Uterus (tissue), 4 donors: ENCODE data around the gene MAP2. TPM values are rescaled to one million over a fixed set of nuclear protein-coding genes. Genes with fewer than 3 reads are reported as not detected.

ENCODE experiments used
- DNase-seq, 2 donors: peaks; one replicate each; pipeline ENCODE4 v3.0.0-alpha.2; 2019 to 2020
- H3K27ac ChIP-seq, 2 donors: fragments of 200-600 bp; sonication (generic); 1 replicate in 1 of 2; 2 replicates in 1 of 2; pipeline ENCODE4 v1.5.1; 2016 to 2018
- H3K27me3 ChIP-seq, 2 donors: fragments of 200-600 bp; sonication (generic); one replicate each; pipeline ENCODE4 v1.5.1; 2018 to 2019; ENCODE audit warnings: control low read depth in 1 of 2
- H3K36me3 ChIP-seq, 2 donors: fragments of 200-600 bp; sonication (generic); one replicate each; pipeline ENCODE4 v1.5.1; 2019; ENCODE audit warnings: control low read depth in 1 of 2
- H3K4me1 ChIP-seq, 2 donors: fragments of 200-600 bp; sonication (generic); one replicate each; pipeline ENCODE4 v1.5.1; 2018 to 2019; ENCODE audit warnings: control low read depth in 1 of 2
- H3K4me3 ChIP-seq, 2 donors: fragments of 200-600 bp; sonication (generic); 1 replicate in 1 of 2; 2 replicates in 1 of 2; pipeline ENCODE4 v1.5.1; 2018 to 2019; ENCODE audit warnings: mild to moderate bottlenecking in 1 of 2
- H3K9me3 ChIP-seq, 2 donors: fragments of 200-600 bp; sonication (generic); one replicate each; pipeline ENCODE4 v1.5.1; 2019; ENCODE audit warnings: control low read depth in 1 of 2
- CTCF ChIP-seq, 4 experiments: fragments of 200-600 bp in 2 of 4; fragments of 450-650 bp in 2 of 4; sonication (generic) in 2 of 4; IDR thresholded peaks; one replicate each; pipeline ENCODE4 v1.5.1; 2016 to 2019; ENCODE audit warnings: antibody characterized with exemption in 4 of 4, mild to moderate bottlenecking in 2 of 4, moderate library complexity in 1 of 4
- POLR2A ChIP-seq, 2 donors: fragments of 450-650 bp; IDR thresholded peaks; one replicate each; pipeline ENCODE4 v1.6.1; 2016; ENCODE audit warnings: antibody characterized with exemption in 2 of 2, mild to moderate bottlenecking in 1 of 2, moderate library complexity in 1 of 2
- intact Hi-C: fragments of 100-400 bp; cut with DNase I; formaldehyde crosslinking; loops from one replicate; pipeline ENCODE4 v1.15.1; 2023; ENCODE audit warnings: low total_unique reads
- total RNA-seq, 4 donors: library from RNA; depleted of rRNA in 3 of 4; stranded (reverse); fragments of >200 nt in 3 of 4; gene quantifications; one replicate each; pipeline versions ENCODE4 v1.1.0 to v1.2.4, GENCODE V29; 2014 to 2023
- donor health status: DM: yes; HTN: yes; CAD: no.

The MAP2 gene
- total RNA-seq, 4 donors from 2014 or later = 4.7 to 18.7 (median 7.6) TPM

DNA sequence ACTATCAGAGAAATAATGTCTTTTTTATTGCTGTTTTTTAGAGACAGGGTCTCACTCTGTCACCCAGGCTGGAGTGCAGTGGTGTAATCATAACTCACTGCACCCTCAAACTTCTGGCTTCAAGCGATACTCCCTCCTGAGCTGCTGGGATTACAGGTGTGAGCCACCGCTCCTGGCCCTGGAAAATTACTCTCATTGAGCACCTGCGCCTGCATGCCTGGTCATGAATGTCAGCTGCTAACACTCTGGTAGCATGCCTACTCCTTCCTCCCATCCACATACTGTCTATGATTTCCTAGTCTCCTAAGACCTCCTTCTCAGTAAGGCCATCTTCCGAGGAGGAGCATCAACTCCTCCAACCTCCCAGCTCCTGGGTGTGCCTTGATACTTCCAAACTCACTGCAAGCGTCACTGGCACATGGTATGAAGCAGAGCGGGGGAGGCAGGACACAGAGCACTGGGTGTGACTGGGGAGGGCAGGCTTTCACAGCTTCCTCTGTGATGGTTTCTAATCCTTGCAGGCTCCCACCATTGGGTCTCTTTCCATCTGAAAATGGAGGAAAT, 1.6 kb upstream of the MAP2 start:
- Histone ChIP-seq H3K27me3 (no peaks in the 10 kb centered on the region), H3K9me3 (no peaks in the 10 kb centered on the region), H3K4me1 (peaks cover 0 to 5% of the 10 kb centered on the region in 2 donors), H3K27ac (no peak overlapping the region), H3K36me3 (no peaks in the 10 kb centered on the region), H3K4me3 (no peak overlapping the region)
- TF ChIP-seq CTCF (IDR thresholded peaks at IDR 0.05) = no peak
- intact Hi-C loops = no loop called here
- no peak for DNase-seq

GRCh38 chr2:209424199-209424701, 403 bp downstream of the MAP2 start:
- H3K4me3 ChIP-seq = peak overlapping the region; percentile 35 to 65
- H3K9me3 ChIP-seq = no peaks in the 10 kb centered on the region
- TF ChIP-seq POLR2A (IDR thresholded peaks at IDR 0.05) (no peak), CTCF (IDR thresholded peaks at IDR 0.05) (no peak)
- H3K4me1 ChIP-seq = peaks cover 0 to 5% of the 10 kb centered on the region in 2 donors
- H3K36me3 ChIP-seq = no peaks in the 10 kb centered on the region
- no peaks in the 10 kb centered on the region for H3K27me3 ChIP-seq
- peak in 1 of 2 donors; percentile 15 for DNase-seq
- intact Hi-C loops = no loop called here
- peak overlapping the region; percentile 20 to 29 for H3K27ac ChIP-seq

DNA sequence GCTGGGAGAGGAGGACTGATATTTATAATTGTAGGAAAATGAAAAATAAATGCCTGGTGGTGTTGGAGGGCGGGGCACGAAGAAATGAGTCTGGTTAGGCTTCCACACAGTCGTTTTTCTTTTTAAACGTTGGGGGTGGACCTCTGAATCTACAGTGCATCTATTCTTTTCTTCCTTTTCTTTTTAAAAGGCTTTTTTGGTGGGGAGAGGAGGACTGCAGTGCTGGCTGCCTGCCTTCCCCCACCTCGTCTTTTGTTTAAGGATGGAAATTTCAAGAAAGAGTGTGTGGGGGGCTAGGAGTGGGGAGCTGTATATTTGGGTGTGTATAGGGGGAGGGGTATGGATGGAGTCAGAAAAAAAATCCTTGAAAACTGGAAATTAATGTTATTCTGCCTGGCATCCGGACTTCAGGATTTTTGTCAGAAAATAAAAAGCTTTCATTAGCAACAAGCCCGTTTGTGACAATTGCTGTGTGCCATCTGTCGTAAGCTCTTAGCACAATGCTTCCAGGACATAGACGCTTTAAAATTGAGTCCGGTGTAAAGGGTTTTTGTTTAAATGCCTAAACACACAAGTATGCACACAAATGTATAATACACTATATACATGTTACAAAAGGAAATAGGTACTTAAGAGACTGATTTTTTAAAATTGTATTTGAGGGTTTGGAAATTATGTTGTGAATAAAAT, 1.1 kb downstream of the MAP2 start:
- intact Hi-C loops = no loop called here

DNA sequence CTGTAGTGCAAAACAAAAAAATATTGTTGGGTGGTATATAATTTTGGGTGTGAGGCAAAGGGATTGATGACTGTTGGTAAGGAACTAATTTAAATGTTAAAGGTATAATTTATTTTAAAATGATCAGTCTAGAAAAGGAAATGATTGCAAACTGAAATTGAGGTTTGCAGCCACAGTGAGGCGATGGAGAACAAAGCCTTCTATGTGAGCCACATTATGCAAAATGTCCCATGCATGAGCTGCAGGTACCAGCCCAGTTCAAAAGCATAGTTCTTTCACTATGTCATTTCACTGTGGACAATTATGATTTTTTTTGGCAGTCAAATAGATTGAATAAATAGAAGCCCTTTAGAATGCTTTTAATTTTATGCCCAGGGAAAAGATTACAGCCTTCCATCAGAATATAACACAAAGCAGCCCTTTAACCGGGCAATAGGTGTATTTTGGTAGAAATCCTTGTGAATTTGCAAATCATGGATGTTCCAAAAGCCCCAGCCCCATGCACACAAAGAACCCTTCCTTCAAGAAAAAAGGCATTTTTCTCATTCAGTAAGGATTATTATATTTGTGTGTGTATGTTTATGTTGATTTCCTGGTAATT, 1.7 kb downstream of the MAP2 start:
- Histone ChIP-seq H3K4me1 (peaks cover 0 to 5% of the 10 kb centered on the region in 2 donors), H3K27me3 (no peaks in the 10 kb centered on the region), H3K4me3 (no peak overlapping the region), H3K9me3 (no peaks in the 10 kb centered on the region), H3K27ac (no peak overlapping the region), H3K36me3 (no peaks in the 10 kb centered on the region)
- intact Hi-C loops = no loop called here
- DNase-seq = no peak
- TF ChIP-seq CTCF (IDR thresholded peaks at IDR 0.05) = peak in 3 of 4 experiments; percentile 16 to 33 (median 24)
- TF ChIP-seq POLR2A (IDR thresholded peaks at IDR 0.05) = no peak

More for the DNA sequence above, 1.1 kb downstream of the MAP2 start:
- Histone ChIP-seq H3K27ac (peak overlapping the region in 1 of 2 donors; percentile 29), H3K27me3 (no peaks in the 10 kb centered on the region), H3K36me3 (no peaks in the 10 kb centered on the region), H3K4me3 (peak overlapping the region; percentile 35 to 65), H3K9me3 (no peaks in the 10 kb centered on the region), H3K4me1 (peaks cover 0 to 5% of the 10 kb centered on the region in 2 donors)
- DNase-seq = no peak
- TF ChIP-seq POLR2A (IDR thresholded peaks at IDR 0.05) (no peak), CTCF (IDR thresholded peaks at IDR 0.05) (no peak)

GRCh38 chr2:209426432-209426831, 2.6 kb downstream of the MAP2 start:
- no peak overlapping the region for H3K4me3 ChIP-seq
- no peak overlapping the region for H3K27ac ChIP-seq
- intact Hi-C loops = no loop called here
- no peaks in the 10 kb centered on the region for H3K27me3 ChIP-seq
- H3K9me3 ChIP-seq = no peaks in the 10 kb centered on the region
- H3K4me1 ChIP-seq = peaks cover 0 to 5% of the 10 kb centered on the region in 2 donors
- no peak for DNase-seq
- H3K36me3 ChIP-seq = no peaks in the 10 kb centered on the region
- TF ChIP-seq POLR2A (IDR thresholded peaks at IDR 0.05) (no peak), CTCF (IDR thresholded peaks at IDR 0.05) (no peak)
